Duodenal mucosa (tissue), 2 donors: ENCODE measurements around the gene UGT1A3.

Experiments used
- H3K27ac ChIP-seq: one replicate; pipeline ENCODE4 v1.7.0; 2013; ENCODE audit warnings: low read depth, low read length
- H3K27me3 ChIP-seq, 2 donors: one replicate each; pipeline ENCODE4 v1.7.0; 2013; ENCODE audit warnings: low read length in 2 of 2, control low read depth in 1 of 2; ENCODE audit not compliant: insufficient read depth in 2 of 2, control insufficient read depth in 1 of 2
- H3K36me3 ChIP-seq, 2 donors: one replicate each; pipeline ENCODE4 v1.7.0; 2013; ENCODE audit warnings: low read length in 2 of 2, control low read depth in 1 of 2; ENCODE audit not compliant: insufficient read depth in 2 of 2, control insufficient read depth in 1 of 2
- H3K4me1 ChIP-seq, 2 donors: one replicate each; pipeline ENCODE4 v1.7.0; 2013; ENCODE audit warnings: low read length in 2 of 2, control low read depth in 1 of 2; ENCODE audit not compliant: insufficient read depth in 2 of 2, control insufficient read depth in 1 of 2
- H3K4me3 ChIP-seq, 2 donors: one replicate each; pipeline ENCODE4 v1.7.0; 2013; ENCODE audit warnings: low read length in 2 of 2, low read depth in 1 of 2
- H3K9ac ChIP-seq, 2 donors: one replicate each; pipeline ENCODE4 v1.7.0; 2013; ENCODE audit warnings: low read length in 2 of 2, low read depth in 1 of 2
- H3K9me3 ChIP-seq, 2 donors: one replicate each; pipeline ENCODE4 v1.7.0; 2013; ENCODE audit warnings: low read length in 2 of 2, control low read depth in 1 of 2; ENCODE audit not compliant: control insufficient read depth in 1 of 2

UGT1A3 gene

GRCh38 chr2:233801357-233802131 is 72.7 kb downstream of the UGT1A3 start:
- no peaks in the 10 kb centered on the region for H3K9me3 ChIP-seq
- no peak overlapping the region for H3K27ac ChIP-seq
- no peak overlapping the region for H3K4me3 ChIP-seq
- no peaks in the 10 kb centered on the region for H3K36me3 ChIP-seq
- H3K27me3 ChIP-seq = no peaks in the 10 kb centered on the region
- no peak overlapping the region for H3K9ac ChIP-seq
- H3K4me1 ChIP-seq = no peaks in the 10 kb centered on the region

DNA sequence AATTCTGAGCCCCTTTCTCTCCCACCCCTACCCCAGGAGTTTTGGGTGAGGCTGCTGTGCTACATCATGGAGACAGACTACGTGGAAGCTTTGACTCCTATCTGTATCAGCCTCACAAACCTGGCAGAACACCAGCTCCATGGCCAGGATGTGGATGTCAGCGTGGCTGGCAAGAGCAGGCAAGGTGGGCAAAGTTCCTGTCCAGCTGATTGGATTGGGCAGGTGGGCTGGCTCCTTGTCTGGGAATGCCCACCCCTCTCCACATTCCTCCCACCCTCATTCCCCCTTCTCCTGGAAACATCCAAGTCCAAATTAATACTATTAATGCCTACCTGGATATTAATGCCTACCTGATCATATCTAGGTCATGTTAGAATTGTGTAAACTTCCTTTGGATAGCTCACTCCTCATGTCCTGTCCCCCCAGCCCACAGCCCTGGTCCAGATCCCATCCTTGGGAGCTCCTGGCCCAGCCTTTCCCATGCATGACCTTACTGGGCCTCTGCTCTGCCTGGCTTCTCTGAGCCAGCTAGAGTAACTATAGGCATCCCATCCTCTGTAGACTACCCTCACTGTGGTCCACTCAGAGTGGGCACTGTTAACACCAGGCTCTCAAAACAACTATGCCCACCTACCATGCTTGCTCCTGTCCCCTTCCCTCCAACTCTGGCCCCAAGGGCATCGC is 73.4 kb downstream of the UGT1A3 start:
- H3K36me3 ChIP-seq = no peaks in the 10 kb centered on the region

DNA sequence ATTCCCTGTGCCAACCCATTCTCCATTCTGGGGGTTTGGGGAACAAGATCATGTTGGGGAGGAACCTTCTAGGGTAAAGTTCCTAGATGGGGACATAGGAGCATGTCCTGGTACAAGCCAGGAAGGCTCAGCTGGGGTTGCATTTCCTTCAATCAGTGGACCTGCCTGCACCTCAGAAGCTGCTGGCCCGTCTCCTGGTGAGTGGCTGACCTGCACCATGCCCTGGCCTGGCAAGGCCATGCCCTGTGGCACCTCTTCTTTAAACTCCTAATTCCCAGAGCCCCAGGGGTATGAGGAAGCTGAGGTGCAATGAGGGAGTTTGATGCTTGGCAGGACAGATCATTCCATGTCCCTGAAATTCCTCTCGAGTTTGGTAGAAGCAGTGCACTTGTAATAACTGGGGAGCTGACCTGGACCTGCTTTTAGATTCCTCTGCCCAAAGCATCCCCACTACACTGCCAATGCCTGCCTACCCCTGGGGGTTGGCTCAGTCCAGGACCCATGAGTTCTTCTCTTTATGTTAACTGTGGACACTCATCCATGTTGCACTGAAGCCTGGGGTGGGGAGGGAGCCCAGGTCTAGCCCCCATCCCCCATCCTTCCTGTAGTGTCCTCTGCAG is 74.6 kb downstream of the UGT1A3 start:
- Histone ChIP-seq H3K27me3 (no peaks in the 10 kb centered on the region), H3K36me3 (no peaks in the 10 kb centered on the region), H3K27ac (no peak overlapping the region), H3K9me3 (no peaks in the 10 kb centered on the region), H3K4me1 (no peaks in the 10 kb centered on the region), H3K9ac (no peak overlapping the region), H3K4me3 (no peak overlapping the region)

More for the DNA sequence above, 73.4 kb downstream of the UGT1A3 start:
- Histone ChIP-seq H3K27me3 (no peaks in the 10 kb centered on the region), H3K9me3 (no peaks in the 10 kb centered on the region), H3K4me1 (no peaks in the 10 kb centered on the region), H3K4me3 (no peak overlapping the region), H3K9ac (no peak overlapping the region), H3K27ac (no peak overlapping the region)

- H3K4me3 ChIP-seq = no peak overlapping the region
- no peaks in the 10 kb centered on the region for H3K27me3 ChIP-seq
- H3K27ac ChIP-seq = no peak overlapping the region
- H3K4me1 ChIP-seq = no peaks in the 10 kb centered on the region
- H3K36me3 ChIP-seq = no peaks in the 10 kb centered on the region
- H3K9me3 ChIP-seq = no peaks in the 10 kb centered on the region
- H3K9ac ChIP-seq = no peak overlapping the region
These were observed 75.2 kb downstream of the UGT1A3 start for GRCh38 chr2:233803994-233804393.

DNA sequence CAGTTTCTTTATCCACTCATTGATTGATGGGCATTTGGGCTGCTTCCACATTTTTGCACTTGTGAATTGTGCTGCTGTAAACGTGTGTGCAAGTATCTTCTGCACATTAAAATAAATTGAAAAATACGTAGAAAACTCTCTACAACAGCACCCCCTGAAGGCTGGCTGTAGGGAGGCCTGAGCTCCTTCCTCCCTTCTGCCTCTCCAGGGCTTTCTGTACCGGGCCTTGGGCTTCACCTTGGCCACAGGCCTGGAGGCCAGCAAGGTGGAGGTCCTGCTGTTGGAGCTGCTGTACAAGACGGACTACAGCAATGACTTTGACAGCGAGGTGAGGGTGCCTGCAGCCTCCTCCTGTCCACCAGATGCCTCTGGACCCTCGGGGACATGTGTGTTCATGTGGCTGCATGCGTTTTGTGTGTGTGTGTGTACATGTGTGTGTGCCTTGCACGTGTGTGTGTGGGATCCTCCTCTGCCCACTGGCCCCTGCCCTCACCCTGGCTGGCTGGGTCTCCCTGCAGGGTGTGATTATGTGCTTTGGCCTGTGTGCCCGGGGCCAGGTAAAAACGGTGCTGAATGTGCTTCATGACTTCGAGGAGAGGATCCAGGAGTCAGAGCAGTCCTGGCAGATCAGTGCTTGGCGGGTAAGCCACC is 78.5 kb downstream of the UGT1A3 start:
- no peak overlapping the region for H3K9ac ChIP-seq
- no peaks in the 10 kb centered on the region for H3K27me3 ChIP-seq
- no peak overlapping the region for H3K4me3 ChIP-seq
- no peaks in the 10 kb centered on the region for H3K4me1 ChIP-seq
- no peak overlapping the region for H3K27ac ChIP-seq
- no peaks in the 10 kb centered on the region for H3K36me3 ChIP-seq
- no peaks in the 10 kb centered on the region for H3K9me3 ChIP-seq

GRCh38 chr2:233807966-233808935 is 79.4 kb downstream of the UGT1A3 start:
- no peaks in the 10 kb centered on the region for H3K27me3 ChIP-seq
- H3K36me3 ChIP-seq = no peaks in the 10 kb centered on the region
- H3K9ac ChIP-seq = no peak overlapping the region
- no peaks in the 10 kb centered on the region for H3K9me3 ChIP-seq
- H3K4me1 ChIP-seq = no peaks in the 10 kb centered on the region
- H3K27ac ChIP-seq = no peak overlapping the region
- no peak overlapping the region for H3K4me3 ChIP-seq

DNA sequence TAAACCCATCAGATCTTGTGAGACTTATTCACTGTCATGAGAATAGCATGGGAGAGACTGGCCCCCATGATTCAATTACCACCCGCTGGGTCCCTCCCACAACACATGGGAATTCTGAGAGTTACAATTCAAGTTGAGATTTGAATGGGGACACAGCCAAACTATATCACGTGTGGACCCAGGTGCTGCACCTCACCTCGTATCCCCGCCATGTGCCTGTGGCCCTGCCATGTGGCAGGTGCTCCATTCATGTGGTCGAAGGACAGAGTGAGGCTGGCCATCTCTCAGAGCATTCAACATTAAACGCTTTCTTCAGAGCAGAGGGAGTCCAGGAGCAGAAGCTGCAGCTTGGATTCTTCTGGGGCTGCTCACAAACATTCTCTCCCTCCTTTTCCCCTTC is 81.5 kb downstream of the UGT1A3 start:
- no peak overlapping the region for H3K9ac ChIP-seq
- H3K27me3 ChIP-seq = peaks cover 0 to 2% of the 10 kb centered on the region in 2 donors
- no peak overlapping the region for H3K4me3 ChIP-seq
- no peak overlapping the region for H3K27ac ChIP-seq
- no peaks in the 10 kb centered on the region for H3K4me1 ChIP-seq
- no peaks in the 10 kb centered on the region for H3K9me3 ChIP-seq
- H3K36me3 ChIP-seq = no peaks in the 10 kb centered on the region

DNA sequence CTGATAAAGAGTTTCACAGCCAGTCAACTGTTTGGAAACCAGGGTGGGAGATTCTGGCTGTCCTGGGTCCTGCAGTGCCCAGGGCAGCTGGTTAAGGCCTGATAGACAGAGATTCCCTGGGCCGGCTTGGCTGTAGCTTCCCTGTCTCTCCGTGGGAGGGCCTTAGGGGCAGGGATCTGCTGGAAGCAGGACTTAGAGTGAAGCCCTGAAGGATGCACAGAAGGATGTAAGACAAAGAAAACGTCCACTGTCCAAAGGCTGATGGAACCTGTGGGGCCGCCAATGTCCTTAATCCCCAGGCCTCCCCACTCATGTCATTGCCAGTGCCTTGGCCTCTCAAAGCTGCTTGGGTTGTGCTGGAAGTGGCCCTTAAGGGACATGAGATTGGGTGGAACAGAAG is 82.2 kb downstream of the UGT1A3 start:
- Histone ChIP-seq H3K9me3 (no peaks in the 10 kb centered on the region), H3K27ac (no peak overlapping the region), H3K4me3 (no peak overlapping the region), H3K36me3 (no peaks in the 10 kb centered on the region), H3K9ac (no peak overlapping the region), H3K27me3 (peaks cover 0 to 2% of the 10 kb centered on the region in 2 donors), H3K4me1 (no peaks in the 10 kb centered on the region)

DNA sequence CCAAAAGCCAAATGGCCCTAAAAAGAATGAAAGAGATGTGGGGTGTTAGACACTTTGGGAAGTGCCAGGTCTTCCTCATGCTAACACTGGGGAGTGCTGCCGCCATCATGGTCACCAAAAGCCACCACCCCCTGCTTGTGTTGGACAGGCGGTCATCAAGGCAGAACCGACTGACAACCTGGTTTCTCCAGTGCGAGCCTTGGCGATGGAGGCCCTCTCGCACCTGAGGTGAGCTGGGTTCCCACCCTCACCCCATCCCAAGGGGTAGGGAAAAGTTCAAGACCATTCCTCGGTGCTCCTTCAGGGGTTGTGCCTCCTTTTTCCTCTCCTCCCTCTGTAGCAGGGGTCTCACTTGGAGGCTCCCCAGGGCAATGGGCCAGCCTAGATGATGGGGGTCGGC is 82.9 kb downstream of the UGT1A3 start:
- no peaks in the 10 kb centered on the region for H3K4me1 ChIP-seq
- no peak overlapping the region for H3K27ac ChIP-seq
- H3K4me3 ChIP-seq = no peak overlapping the region
- H3K9ac ChIP-seq = no peak overlapping the region
- H3K27me3 ChIP-seq = peaks cover 0 to 2% of the 10 kb centered on the region in 2 donors
- no peaks in the 10 kb centered on the region for H3K9me3 ChIP-seq
- H3K36me3 ChIP-seq = no peaks in the 10 kb centered on the region
